ENCODE results near the gene SPECC1.

DNA sequence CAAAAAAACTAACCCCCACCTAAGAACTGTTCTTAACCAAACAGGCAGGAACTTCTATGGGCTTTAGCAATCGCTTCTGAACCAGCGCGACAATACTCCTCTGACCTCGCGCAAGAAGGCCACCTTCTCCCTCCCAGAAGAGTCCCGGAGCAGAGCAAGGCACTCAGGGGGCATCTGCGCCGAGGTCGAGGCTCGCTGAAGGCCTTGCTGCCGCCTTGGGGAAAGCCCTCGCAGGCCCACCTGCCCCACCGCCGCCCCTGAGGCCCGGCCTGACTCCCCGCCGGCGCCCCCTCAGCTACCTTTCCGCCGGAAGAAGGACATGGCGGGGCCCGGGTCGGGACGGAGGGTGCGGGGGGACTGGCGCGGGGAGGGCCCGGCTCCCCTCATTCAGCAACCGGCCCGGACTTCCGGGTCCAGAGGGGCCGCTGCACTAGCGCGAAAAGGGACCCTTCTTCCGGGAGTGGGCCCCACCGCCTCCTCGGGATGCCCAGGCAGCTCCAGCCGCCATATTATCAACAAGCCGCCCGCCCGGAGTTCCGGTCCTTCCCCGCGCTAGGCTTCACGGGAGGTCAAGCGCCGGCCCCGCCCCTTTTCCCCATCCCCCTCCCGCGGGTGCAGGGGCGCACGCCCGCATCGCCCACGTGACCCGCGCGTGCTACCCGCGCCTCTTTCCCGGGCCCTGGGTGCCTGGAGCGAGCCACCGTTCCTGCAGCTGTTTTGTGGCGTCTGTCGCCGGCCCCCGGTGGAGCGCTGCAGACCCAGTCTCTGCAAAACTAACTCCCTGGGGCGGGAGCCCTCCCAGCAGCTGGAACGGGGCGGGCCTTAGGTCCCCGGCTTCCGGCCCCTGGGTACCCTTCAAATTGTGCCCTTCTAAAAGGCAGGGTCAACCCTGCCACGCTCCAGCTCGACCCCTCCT lies 31.6 kb upstream of the SPECC1 start, which contains the start of gene AKAP10:
- TF ChIP-seq, protein P1, sequence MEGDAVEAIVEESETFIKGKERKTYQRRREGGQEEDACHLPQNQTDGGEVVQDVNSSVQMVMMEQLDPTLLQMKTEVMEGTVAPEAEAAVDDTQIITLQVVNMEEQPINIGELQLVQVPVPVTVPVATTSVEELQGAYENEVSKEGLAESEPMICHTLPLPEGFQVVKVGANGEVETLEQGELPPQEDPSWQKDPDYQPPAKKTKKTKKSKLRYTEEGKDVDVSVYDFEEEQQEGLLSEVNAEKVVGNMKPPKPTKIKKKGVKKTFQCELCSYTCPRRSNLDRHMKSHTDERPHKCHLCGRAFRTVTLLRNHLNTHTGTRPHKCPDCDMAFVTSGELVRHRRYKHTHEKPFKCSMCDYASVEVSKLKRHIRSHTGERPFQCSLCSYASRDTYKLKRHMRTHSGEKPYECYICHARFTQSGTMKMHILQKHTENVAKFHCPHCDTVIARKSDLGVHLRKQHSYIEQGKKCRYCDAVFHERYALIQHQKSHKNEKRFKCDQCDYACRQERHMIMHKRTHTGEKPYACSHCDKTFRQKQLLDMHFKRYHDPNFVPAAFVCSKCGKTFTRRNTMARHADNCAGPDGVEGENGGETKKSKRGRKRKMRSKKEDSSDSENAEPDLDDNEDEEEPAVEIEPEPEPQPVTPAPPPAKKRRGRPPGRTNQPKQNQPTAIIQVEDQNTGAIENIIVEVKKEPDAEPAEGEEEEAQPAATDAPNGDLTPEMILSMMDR (IDR thresholded peaks at IDR 0.05; ENCODE audit: low read depth, low read length, poor library complexity, severe bottlenecking): no peak
- TF ChIP-seq EZH2phosphoT487 (IDR thresholded peaks at IDR 0.05; ENCODE audit: borderline replicate concordance, low read length): no peak
